T-helper 1 cell treated with Interleukin-12 subunit alpha and Interleukin-12 subunit beta and Interleukin-4 antibody, amounts not matched to agents 30 ng/mL and 1 ng/mL, for 36 hours (primary cell): ENCODE results near the gene SLC2A4. TPM values are rescaled to one million over a fixed set of nuclear protein-coding genes. Genes with fewer than 3 reads are reported as not detected.
"Not testable (repeated sequence)": the region's sequence is repeated elsewhere in the genome, so short reads cannot be mapped to it uniquely, and the experiment has no call there.

Experiments used
- intact Hi-C: fragments of 100-400 bp; cut with micrococcal nuclease; formaldehyde crosslinking; loops from one replicate; pipeline ENCODE4 v1.15.1; 2024
- total RNA-seq: library from RNA; stranded (reverse); gene quantifications from 2 replicates; pipeline ENCODE4 v1.2.3, GENCODE V29; 2022

SLC2A4 gene
- total RNA-seq, 1 donor from 2014 or later, result 0.12 TPM

GRCh38 chr17:7318121-7318860, 36.8 kb downstream of the SLC2A4 start:
- intact Hi-C loops, result no loop called here

- intact Hi-C loops, result no loop called here
Observed at GRCh38 chr17:7321466-7321865, 39.9 kb downstream of the SLC2A4 start.

GRCh38 chr17:7322520-7323194, 41.1 kb downstream of the SLC2A4 start:
- intact Hi-C loops, result no loop called here

- intact Hi-C loops, result loop anchor here (1.0 kb wide), 2 partner anchors 21 to 27 kb away; no protein-coding TSS in a partner anchor
Observed at GRCh38 chr17:7323731-7324437, 42.4 kb downstream of the SLC2A4 start.

GRCh38 chr17:7324438-7324779, 42.9 kb downstream of the SLC2A4 start:
- intact Hi-C loops, result loop anchor here (1.0 kb wide), 2 partner anchors 21 to 27 kb away; no protein-coding TSS in a partner anchor

GRCh38 chr17:7325031-7325528, 43.6 kb downstream of the SLC2A4 start:
- intact Hi-C loops, result no loop called here

GRCh38 chr17:7326186-7326585, 44.7 kb downstream of the SLC2A4 start:
- intact Hi-C loops, result no loop called here

GRCh38 chr17:7327056-7327455, 45.5 kb downstream of the SLC2A4 start:
- intact Hi-C loops, result no loop called here

- intact Hi-C loops, result no loop called here
Observed at GRCh38 chr17:7327501-7327900, 46.0 kb downstream of the SLC2A4 start.

GRCh38 chr17:7328009-7328408, 46.5 kb downstream of the SLC2A4 start:
- intact Hi-C loops, result loop anchor here (2.0 kb wide), 2 partner anchors 57 to 67 kb away; partner anchors contain the start of gene PLSCR3

- intact Hi-C loops, result loop anchor here (1.0 to 2.0 kb wide), 11 partner anchors 8 to 155 kb away; partner anchors contain the start of genes EIF5A, GPS2, PHF23 and PLSCR3
Observed at GRCh38 chr17:7328840-7329373, 47.4 kb downstream of the SLC2A4 start, which contains the start of gene NEURL4. Gene NEURL4, minus strand, starts transcription at chr17:7329335. Its CDS starts 23 bp downstream, at chr17:7329312.

GRCh38 chr17:7329374-7329996, 48.0 kb downstream of the SLC2A4 start:
- intact Hi-C loops, result loop anchor here (1.0 to 2.0 kb wide), 11 partner anchors 8 to 155 kb away; partner anchors contain the start of genes EIF5A, GPS2, PHF23 and PLSCR3

GRCh38 chr17:7329997-7330637, 48.6 kb downstream of the SLC2A4 start:
- intact Hi-C loops, result loop anchor here (1.0 to 2.0 kb wide), 11 partner anchors 7 to 154 kb away; partner anchors contain the start of genes EIF5A, GPS2, PHF23 and PLSCR3

GRCh38 chr17:7330638-7331015, 49.1 kb downstream of the SLC2A4 start:
- intact Hi-C loops, result no loop called here

GRCh38 chr17:7332111-7332510, 50.6 kb downstream of the SLC2A4 start:
- intact Hi-C loops, result no loop called here

- intact Hi-C loops, result not testable (repeated sequence)
Observed at GRCh38 chr17:7332600-7333069, 51.1 kb downstream of the SLC2A4 start.

GRCh38 chr17:7334938-7335538, 53.5 kb downstream of the SLC2A4 start:
- intact Hi-C loops, result no loop called here

GRCh38 chr17:7335765-7336164, 54.2 kb downstream of the SLC2A4 start:
- intact Hi-C loops, result loop anchor here (1.0 to 2.0 kb wide), 6 partner anchors 10 to 119 kb away; partner anchors contain the start of genes TMEM256 and YBX2
